GM13976 (cell line): Measurements from ENCODE around the gene MICAL2.

ENCODE experiments used
- DNase-seq: peaks from one replicate; pipeline ENCODE4 v3.0.0; 2012; ENCODE audit warnings: low spot score
- CTCF ChIP-seq: IDR thresholded peaks from 2 replicates; pipeline ENCODE4 v1.5.1; 2012; ENCODE audit warnings: borderline replicate concordance, mild to moderate bottlenecking; ENCODE audit not compliant: insufficient read depth; ENCODE audit errors: extremely low read depth, missing control alignments, control extremely low read depth
- in situ Hi-C: fragments of 300-500 bp; cut with MboI; formaldehyde crosslinking; loops from one replicate; pipeline ENCODE4 v1.12.0; 2022; ENCODE audit warnings: low sequenced_read_pairs, mixed read lengths, inconsistent platforms; ENCODE audit not compliant: unreplicated experiment

The MICAL2 gene

DNA sequence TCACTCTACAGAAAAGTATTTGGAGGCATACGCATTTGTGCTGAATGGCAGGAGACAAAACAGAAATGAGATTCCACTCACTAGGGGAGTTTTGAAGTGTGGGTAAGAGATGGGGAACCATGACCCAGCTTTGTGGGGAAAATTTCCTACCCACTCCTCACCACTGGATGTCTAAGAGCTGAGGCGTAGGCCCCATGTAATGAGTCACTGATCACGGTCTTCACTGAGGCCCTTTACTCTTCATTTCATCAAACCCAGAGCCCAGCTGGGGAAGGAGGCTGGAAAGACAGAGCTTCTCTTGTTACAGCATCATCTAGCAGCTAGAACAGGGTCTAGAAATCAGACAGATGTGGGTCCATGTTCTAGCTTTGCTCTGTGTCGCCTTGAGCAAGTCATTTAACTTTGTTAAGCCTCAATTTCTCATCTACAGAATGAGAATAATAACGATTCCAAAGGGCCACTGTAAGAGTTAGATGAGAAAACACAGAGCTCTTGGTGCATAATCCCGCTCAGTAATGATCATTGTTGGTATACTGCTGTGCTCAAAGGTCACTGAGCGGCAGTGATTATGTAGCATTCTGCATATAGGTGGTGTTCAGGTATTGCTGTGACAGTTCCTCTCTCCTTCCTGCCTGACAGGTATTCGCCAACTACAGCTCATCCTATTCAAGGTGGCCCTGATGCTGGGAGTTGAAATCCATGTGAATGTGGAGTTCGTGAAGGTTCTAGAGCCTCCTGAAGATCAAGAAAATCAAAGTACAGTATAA, 97.2 kb downstream of the MICAL2 start:
- in situ Hi-C loops: no loop called here
- TF ChIP-seq CTCF: no peak
- DNase-seq: no peak

DNA sequence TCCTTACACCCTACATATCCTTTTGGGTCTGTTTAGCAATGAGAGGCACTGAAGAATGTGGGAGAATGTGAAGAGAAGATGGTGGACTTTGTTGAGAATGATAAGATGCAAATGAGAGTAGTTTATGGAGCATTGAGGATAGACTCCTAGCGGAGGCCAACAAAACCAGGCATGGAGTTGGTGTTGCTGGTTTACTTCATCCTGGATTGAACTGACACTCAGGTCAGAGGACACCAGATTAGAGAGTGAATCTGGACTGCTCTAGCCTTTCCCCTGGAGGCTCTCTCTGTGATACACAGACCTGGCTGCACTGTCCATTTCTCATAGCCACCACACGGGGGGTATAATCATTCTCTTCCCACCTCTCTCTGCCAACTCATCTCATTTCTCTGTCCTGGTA, 98.7 kb downstream of the MICAL2 start:
- DNase-seq: no peak
- no peak for TF ChIP-seq CTCF
- in situ Hi-C loops: no loop called here

GRCh38 chr11:12210200-12210599, 99.8 kb downstream of the MICAL2 start:
- no peak for TF ChIP-seq CTCF
- in situ Hi-C loops: no loop called here
- DNase-seq: no peak

GRCh38 chr11:12211331-12212065, 101.1 kb downstream of the MICAL2 start:
- peak; percentile 48 for DNase-seq
- no peak for TF ChIP-seq CTCF
- in situ Hi-C loops: no loop called here

GRCh38 chr11:12212174-12212820, 101.9 kb downstream of the MICAL2 start:
- TF ChIP-seq CTCF: no peak
- no peak for DNase-seq
- in situ Hi-C loops: no loop called here

GRCh38 chr11:12212821-12213185, 102.4 kb downstream of the MICAL2 start:
- in situ Hi-C loops: no loop called here
- no peak for DNase-seq
- TF ChIP-seq CTCF: no peak
